Cardiac fibroblast (primary cell): Measurements from ENCODE around the gene ACVRL1.

Experiments used
- DNase-seq, 2 donors: peaks; one replicate each; pipeline versions ENCODE4 v3.0.0 to v3.0.0-alpha.2; 2010; ENCODE audit warnings: low read depth in 2 of 2
- H3K4me3 ChIP-seq, 2 donors: replicated peaks in 1 of 2; 1 replicate in 1 of 2; 2 replicates in 1 of 2; pipeline ENCODE4 v1.5.1; 2011; ENCODE audit warnings: low read depth in 2 of 2, low read length in 2 of 2, mild to moderate bottlenecking in 2 of 2, moderate library complexity in 1 of 2
- TF ChIP-seq, protein P1 (sequence below): IDR thresholded peaks from one replicate; pipeline ENCODE4 v1.5.1; 2011; ENCODE audit warnings: low read depth, mild to moderate bottlenecking, low read length, inconsistent platforms

Gene ACVRL1

DNA sequence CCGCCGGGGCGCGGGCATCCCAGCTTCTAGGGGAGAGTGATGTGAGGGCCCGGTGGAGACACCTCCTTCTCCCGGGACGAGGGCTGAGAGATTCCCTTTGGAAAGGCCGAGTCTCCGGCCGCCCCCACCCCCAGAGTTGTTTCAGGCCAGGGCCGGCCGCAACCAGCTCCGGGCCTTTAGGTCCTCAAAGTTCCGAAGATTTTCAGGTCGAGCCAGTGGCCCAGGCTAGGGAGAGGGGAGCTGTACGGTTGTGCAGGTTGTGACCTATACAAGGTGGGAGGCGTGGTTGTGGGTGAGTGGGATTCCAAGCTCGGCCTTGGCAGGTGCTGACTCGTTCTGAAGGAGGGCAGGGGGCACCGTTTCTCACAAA is 37.8 kb upstream of the ACVRL1 start:
- H3K4me3 ChIP-seq: peak overlapping the region in 1 of 2 donors; percentile 34
- TF ChIP-seq, protein P1, sequence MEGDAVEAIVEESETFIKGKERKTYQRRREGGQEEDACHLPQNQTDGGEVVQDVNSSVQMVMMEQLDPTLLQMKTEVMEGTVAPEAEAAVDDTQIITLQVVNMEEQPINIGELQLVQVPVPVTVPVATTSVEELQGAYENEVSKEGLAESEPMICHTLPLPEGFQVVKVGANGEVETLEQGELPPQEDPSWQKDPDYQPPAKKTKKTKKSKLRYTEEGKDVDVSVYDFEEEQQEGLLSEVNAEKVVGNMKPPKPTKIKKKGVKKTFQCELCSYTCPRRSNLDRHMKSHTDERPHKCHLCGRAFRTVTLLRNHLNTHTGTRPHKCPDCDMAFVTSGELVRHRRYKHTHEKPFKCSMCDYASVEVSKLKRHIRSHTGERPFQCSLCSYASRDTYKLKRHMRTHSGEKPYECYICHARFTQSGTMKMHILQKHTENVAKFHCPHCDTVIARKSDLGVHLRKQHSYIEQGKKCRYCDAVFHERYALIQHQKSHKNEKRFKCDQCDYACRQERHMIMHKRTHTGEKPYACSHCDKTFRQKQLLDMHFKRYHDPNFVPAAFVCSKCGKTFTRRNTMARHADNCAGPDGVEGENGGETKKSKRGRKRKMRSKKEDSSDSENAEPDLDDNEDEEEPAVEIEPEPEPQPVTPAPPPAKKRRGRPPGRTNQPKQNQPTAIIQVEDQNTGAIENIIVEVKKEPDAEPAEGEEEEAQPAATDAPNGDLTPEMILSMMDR: no peak
- DNase-seq: no peak

DNA sequence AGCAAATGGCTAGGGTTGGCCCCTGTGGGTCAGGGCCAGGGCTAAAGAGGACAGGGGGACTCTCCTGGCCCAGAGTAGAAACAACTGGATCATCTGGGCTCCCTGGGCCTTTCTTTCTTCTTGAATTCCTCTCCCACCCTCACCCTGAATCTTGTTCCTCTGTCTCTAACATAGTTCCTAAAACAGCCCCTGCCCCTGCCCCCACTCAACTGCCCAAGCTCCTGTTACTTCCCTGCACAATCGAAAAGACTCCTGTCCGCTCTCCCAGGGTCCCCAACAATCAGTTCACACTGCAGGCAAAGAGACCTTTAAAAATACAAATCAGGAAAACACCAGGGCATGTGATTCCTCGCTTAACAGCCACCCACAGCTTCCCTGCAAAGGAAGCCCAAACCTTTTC is 37.4 kb upstream of the ACVRL1 start:
- DNase-seq: no peak
- TF ChIP-seq, protein P1: no peak
- H3K4me3 ChIP-seq: no peak overlapping the region

DNA sequence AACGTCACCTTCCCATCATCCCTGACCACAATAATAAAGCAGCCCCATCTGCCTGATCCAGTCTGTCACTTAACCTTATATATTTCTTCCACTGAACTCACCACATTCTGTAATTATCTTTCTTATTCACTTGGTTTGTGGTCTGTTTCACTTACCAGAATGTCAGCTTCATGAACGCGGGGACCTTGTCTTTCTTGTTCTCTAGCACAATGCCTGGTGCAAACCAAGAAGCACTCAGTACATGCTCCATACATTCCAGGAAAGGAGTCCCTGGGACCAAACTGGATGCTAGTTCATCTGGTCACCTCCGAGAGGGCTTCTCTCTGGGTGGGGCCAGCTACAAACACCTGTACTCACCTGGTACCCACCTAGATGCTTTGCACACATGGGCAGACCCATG is 36.8 kb upstream of the ACVRL1 start:
- H3K4me3 ChIP-seq: no peak overlapping the region
- TF ChIP-seq, protein P1: no peak
- no peak for DNase-seq

DNA sequence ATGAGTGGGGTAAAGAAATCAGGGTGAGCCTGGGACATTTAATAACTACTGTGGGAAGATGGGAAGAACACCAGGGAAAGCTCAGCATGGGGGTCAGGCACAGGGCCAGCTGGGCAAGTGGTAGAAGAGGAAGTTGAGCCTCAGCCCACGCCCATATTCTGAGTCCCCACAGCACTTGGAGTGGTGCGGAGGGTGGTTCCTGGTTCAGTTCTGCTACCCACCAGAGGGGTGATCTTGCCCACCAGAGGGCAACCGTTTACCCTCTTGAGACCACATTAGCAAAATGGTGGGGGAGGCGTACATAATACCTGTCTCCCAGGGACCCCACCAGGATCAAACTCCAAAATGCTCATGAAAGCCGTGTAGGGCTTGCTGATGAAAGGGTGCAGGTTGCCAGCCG is 36.2 kb upstream of the ACVRL1 start:
- no peak overlapping the region for H3K4me3 ChIP-seq
- TF ChIP-seq, protein P1: no peak
- no peak for DNase-seq

DNA sequence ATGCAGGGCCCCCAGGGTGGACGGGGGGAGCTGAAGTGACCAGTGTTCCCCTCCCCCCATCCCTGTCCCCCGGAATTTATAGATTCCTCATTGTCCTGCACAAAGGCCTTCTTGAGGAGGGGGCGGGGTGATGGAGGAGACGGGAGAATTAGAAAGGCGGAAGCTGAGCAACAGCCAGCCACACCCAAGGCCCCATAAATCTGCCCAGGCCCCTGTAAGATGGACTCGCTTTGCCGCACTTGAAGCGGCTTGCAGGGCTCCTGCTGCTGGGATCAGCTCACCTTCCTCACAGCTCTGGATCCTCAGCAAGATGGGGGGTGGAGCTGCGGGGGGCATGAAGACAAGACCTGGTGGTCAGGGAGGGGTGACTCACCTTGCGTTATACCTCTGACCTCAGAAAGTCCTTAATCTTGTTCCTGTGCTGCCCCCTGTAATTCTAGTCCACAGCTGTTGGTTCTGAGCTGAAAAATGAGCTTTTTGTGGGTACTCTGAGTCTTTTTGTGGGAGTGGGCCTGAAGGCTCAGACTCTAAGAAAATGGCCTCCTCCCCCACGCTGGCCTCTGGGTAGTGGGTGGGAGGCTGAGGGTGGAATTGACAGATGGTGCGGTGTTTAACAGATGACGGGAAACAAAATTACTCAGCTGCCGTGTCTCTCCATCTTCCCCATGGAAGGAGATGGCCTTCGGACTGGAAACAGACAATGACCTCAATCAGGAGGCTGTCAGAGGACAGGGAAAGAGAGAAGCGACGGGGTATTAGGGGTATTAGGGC is 35.2 kb upstream of the ACVRL1 start:
- H3K4me3 ChIP-seq: no peak overlapping the region
- DNase-seq: no peak
- TF ChIP-seq, protein P1: no peak

DNA sequence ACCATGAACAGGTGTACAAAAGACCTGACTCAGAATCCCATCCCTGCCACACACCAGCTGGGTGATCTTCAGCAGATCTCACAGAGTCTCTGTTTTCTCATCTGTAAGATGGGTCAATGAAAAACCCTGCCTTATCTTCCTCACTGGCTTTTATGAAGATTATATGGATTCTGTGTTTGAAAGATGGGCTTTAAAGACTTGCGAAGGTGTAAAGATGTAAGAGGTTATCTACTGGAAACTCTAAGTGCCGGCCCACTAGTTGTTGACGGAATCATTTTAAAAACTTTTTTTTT is 34.7 kb upstream of the ACVRL1 start:
- H3K4me3 ChIP-seq: no peak overlapping the region
- no peak for DNase-seq
- TF ChIP-seq, protein P1: no peak
